ENCODE results near the gene B4GAT1.

The B4GAT1 gene

DNA sequence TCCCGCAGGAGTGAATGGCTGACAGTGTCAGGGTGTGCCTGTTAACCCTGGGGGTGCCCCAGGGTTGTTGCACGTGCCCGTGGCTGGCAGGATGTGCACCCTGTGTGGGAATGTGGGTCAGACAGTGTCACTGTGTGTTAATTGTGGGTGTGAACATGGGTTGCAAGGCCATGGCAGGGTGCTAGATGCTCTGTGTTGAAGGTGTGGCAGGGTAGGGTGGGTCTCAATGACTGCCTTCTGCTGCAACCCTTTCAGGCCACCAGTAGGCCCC lies 19.5 kb downstream of the B4GAT1 start:
- peak overlapping the region; percentile 69 for H2AFZ ChIP-seq (ENCODE audit: low read depth)
- TF ChIP-seq, protein P1, sequence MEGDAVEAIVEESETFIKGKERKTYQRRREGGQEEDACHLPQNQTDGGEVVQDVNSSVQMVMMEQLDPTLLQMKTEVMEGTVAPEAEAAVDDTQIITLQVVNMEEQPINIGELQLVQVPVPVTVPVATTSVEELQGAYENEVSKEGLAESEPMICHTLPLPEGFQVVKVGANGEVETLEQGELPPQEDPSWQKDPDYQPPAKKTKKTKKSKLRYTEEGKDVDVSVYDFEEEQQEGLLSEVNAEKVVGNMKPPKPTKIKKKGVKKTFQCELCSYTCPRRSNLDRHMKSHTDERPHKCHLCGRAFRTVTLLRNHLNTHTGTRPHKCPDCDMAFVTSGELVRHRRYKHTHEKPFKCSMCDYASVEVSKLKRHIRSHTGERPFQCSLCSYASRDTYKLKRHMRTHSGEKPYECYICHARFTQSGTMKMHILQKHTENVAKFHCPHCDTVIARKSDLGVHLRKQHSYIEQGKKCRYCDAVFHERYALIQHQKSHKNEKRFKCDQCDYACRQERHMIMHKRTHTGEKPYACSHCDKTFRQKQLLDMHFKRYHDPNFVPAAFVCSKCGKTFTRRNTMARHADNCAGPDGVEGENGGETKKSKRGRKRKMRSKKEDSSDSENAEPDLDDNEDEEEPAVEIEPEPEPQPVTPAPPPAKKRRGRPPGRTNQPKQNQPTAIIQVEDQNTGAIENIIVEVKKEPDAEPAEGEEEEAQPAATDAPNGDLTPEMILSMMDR (conservative IDR thresholded peaks at IDR 0.05; ENCODE audit: low read depth, low read length): no peak
- H3K9ac ChIP-seq: no peak overlapping the region; the same call in 1 of the 2 replicates
- no peak overlapping the region for H3K27ac ChIP-seq
- peaks cover 18% of the 10 kb centered on the region; the same call in 1 of the 2 replicates for H3K27me3 ChIP-seq (ENCODE audit: insufficient read depth, low read depth)
- no peaks in the 10 kb centered on the region for H3K36me3 ChIP-seq (ENCODE audit: insufficient read depth)
- H3K4me2 ChIP-seq: no peak overlapping the region; the same call in 1 of the 2 replicates
- H3K79me2 ChIP-seq (ENCODE audit: insufficient read depth, low read depth): no peaks in the 10 kb centered on the region
- H3K4me1 ChIP-seq (ENCODE audit: low read depth, poor library complexity, severe bottlenecking): peaks cover 10% of the 10 kb centered on the region
- H4K20me1 ChIP-seq (ENCODE audit: insufficient read depth): no peaks in the 10 kb centered on the region
- no peak overlapping the region for H3K4me3 ChIP-seq (IDR thresholded peaks at IDR 0.05; ENCODE audit: insufficient read depth, low read depth, low read length)

DNA sequence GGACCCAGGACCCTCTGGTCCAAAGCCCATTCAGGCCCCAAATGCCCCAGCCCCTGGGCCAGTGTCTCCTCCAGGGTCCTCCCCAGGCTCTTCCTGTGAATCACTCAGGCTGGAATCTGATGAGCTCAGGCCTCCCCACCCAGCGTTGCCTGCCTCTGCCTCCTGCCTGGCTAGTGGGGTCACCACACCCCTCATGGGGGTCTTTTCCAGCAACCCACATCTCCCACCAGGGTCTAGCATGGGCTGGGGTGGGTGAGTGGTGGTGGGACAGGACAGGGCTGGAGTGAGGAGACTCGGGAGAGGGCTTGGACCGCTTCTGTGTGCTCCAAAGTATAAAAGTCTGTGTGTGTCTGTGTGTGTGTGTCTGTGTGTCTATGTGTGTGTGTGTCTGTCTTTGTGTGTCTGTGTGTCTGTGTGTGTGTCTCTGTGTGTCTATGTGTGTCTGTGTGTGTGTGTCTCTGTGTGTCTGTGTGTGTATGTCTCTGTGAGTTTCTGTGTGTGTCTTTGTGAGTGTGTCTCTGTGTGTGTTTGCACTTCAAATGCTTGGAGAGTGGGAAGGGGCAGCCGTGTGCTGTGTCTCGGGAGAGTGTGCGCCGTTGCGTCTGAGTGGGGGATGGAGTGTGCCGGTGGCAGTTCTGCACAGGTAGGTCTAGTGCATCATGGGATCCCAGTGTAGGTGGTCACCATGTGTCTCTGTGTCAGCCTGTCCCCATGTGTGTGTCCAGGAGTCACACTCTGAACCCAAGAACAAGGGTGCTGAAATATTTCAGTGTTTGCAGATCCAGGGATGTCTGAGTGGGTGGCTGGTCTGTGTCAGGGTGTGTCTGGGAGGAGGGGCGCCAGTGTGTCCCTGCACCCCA lies 20.0 kb downstream of the B4GAT1 start:
- peak overlapping the region; percentile 69 for H2AFZ ChIP-seq (ENCODE audit: low read depth)
- H4K20me1 ChIP-seq (ENCODE audit: insufficient read depth): no peaks in the 10 kb centered on the region
- H3K4me1 ChIP-seq (ENCODE audit: low read depth, poor library complexity, severe bottlenecking): peaks cover 10% of the 10 kb centered on the region

DNA sequence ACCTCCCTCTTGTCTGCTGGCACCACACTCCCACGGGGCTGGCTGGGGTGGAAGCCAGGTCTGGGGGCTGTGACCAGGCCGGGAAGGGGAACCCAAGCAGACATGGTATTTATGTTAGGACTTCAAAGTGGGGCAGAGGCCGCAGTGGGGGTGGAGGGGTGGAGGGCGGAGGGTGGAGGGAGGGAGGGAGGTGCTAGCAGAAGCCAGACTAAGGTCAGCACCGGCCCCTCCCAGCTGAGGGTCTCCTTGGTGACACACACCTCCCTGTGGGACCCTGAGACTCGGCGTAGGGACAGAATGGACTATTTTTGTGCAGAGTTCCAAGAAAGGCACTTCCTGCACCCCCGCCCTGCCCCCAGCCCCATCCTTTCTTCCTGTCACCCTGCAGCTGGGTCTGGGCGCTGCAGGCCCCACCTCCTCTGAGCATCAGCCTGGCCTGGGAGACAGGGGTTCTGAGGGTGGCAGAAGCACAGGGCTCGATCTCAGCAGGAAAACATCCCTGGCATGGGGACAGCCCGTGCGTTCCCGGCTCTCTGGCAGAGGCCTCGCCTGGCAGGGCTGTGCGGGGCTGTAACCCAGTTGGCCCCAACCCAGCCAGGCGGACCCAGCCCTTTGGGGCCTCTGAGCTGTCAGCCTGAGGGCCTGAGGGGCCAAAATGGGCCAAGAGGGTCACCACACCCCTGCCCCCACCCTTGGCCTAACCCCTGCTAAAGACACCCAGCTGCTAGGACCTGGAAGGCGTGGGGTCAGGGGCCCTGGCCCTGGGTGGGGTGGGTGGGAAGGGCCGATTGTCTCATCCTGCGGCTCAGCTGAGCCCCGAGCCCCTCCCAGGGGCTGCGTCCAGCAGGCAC lies 20.9 kb downstream of the B4GAT1 start:
- no peaks in the 10 kb centered on the region for H4K20me1 ChIP-seq (ENCODE audit: insufficient read depth)
- no peak overlapping the region for H3K4me2 ChIP-seq
- H3K27me3 ChIP-seq (ENCODE audit: insufficient read depth, low read depth): peaks cover 4% of the 10 kb centered on the region; the same call in 1 of the 2 replicates
- no peaks in the 10 kb centered on the region for H3K79me2 ChIP-seq (ENCODE audit: insufficient read depth, low read depth)
- no peak overlapping the region for H3K27ac ChIP-seq
- H3K4me1 ChIP-seq (ENCODE audit: low read depth, poor library complexity, severe bottlenecking): peaks cover 10% of the 10 kb centered on the region
- TF ChIP-seq, protein P1 (conservative IDR thresholded peaks at IDR 0.05; ENCODE audit: low read depth, low read length): no peak
- H3K4me3 ChIP-seq (IDR thresholded peaks at IDR 0.05; ENCODE audit: insufficient read depth, low read depth, low read length): no peak overlapping the region
- no peak overlapping the region for H2AFZ ChIP-seq (ENCODE audit: low read depth)
- H3K36me3 ChIP-seq (ENCODE audit: insufficient read depth): no peaks in the 10 kb centered on the region
- H3K9ac ChIP-seq: no peak overlapping the region

More for the DNA sequence above, 20.0 kb downstream of the B4GAT1 start:
- TF ChIP-seq, protein P1 (conservative IDR thresholded peaks at IDR 0.05; ENCODE audit: low read depth, low read length): no peak
- Histone ChIP-seq H3K36me3 (ENCODE audit: insufficient read depth) (no peaks in the 10 kb centered on the region), H3K9ac (no peak overlapping the region; the same call in 1 of the 2 replicates), H3K27ac (no peak overlapping the region), H3K27me3 (ENCODE audit: insufficient read depth, low read depth) (peaks cover 12% of the 10 kb centered on the region; the same call in 1 of the 2 replicates), H3K79me2 (ENCODE audit: insufficient read depth, low read depth) (no peaks in the 10 kb centered on the region), H3K4me2 (no peak overlapping the region; the same call in 1 of the 2 replicates), H3K4me3 (IDR thresholded peaks at IDR 0.05; ENCODE audit: insufficient read depth, low read depth, low read length) (no peak overlapping the region)

DNA sequence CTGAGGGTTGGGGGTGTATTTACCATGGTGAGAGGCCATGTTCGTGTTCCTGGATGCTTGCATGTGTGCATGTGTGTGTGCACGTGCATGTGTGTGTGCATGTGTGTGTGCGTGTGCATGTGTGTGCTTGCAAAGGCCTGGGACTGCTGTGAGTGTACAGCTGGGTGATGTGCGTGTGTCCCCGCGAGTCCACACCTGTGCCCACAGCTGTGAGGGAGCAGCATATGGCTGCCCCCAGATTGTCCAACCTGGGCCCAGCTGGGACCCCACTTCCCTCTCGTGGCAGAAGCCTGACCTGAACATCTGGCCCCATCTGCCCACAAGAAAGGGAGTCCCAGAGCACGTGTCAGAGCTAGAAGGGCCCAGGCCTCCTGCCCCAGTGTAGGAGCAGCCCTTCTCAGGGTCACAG lies 22.2 kb downstream of the B4GAT1 start:
- H3K79me2 ChIP-seq (ENCODE audit: insufficient read depth, low read depth): no peaks in the 10 kb centered on the region
- H3K9ac ChIP-seq: no peak overlapping the region
- no peak overlapping the region for H3K27ac ChIP-seq
- H3K4me2 ChIP-seq: no peak overlapping the region
- H3K4me1 ChIP-seq (ENCODE audit: low read depth, poor library complexity, severe bottlenecking): peaks cover 10% of the 10 kb centered on the region
- no peaks in the 10 kb centered on the region for H3K36me3 ChIP-seq (ENCODE audit: insufficient read depth)
- no peaks in the 10 kb centered on the region for H4K20me1 ChIP-seq (ENCODE audit: insufficient read depth)
- H3K4me3 ChIP-seq (IDR thresholded peaks at IDR 0.05; ENCODE audit: insufficient read depth, low read depth, low read length): no peak overlapping the region
- H2AFZ ChIP-seq (ENCODE audit: low read depth): no peak overlapping the region
- TF ChIP-seq, protein P1 (conservative IDR thresholded peaks at IDR 0.05; ENCODE audit: low read depth, low read length): no peak
- no peaks in the 10 kb centered on the region; the same call in 1 of the 2 replicates for H3K27me3 ChIP-seq (ENCODE audit: insufficient read depth, low read depth)
